Loucy (cell line): Measurements from ENCODE around the gene RBP4.

Source experiments
- EZH2phosphoT487 ChIP-seq: fragments of 200-600 bp; IDR thresholded peaks from 2 replicates; pipeline ENCODE4 v1.6.1; 2018; ENCODE audit warnings: antibody characterized with exemption, mild to moderate bottlenecking, moderate library complexity, borderline replicate concordance
- TF ChIP-seq, protein P1 (sequence below): fragments of 200-600 bp; sonication (generic); conservative IDR thresholded peaks from 2 replicates; pipeline ENCODE4 v1.5.1; 2014; ENCODE audit warnings: mild to moderate bottlenecking, antibody characterized with exemption, low read length

DNA sequence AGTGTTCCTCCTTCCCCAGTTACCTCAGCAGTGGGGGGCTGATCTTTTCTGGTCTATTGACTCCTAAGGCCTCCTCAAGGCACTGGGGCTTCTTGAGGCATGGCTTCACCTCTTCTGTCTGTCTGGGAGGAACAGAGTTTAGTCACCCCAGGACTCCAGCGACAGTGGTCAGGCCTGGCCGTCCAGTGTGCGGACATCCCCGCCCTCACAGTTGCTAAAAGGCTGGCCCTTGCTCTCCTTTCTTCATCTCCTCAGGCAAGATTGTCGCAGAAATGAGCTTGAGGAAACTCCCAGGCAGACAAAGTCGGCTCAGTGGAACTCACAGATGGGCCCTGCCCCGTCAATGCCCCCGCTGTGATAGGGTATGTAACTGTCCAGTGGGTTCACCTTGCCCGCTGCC is 41.5 kb downstream of the RBP4 start:
- TF ChIP-seq, protein P1, sequence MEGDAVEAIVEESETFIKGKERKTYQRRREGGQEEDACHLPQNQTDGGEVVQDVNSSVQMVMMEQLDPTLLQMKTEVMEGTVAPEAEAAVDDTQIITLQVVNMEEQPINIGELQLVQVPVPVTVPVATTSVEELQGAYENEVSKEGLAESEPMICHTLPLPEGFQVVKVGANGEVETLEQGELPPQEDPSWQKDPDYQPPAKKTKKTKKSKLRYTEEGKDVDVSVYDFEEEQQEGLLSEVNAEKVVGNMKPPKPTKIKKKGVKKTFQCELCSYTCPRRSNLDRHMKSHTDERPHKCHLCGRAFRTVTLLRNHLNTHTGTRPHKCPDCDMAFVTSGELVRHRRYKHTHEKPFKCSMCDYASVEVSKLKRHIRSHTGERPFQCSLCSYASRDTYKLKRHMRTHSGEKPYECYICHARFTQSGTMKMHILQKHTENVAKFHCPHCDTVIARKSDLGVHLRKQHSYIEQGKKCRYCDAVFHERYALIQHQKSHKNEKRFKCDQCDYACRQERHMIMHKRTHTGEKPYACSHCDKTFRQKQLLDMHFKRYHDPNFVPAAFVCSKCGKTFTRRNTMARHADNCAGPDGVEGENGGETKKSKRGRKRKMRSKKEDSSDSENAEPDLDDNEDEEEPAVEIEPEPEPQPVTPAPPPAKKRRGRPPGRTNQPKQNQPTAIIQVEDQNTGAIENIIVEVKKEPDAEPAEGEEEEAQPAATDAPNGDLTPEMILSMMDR = no peak
- no peak for TF ChIP-seq EZH2phosphoT487
